ENCODE measurements around the gene TRAPPC14. TPM values are rescaled to one million over a fixed set of nuclear protein-coding genes. Genes with fewer than 3 reads are reported as not detected.
"Not testable (repeated sequence)": the region's sequence is repeated elsewhere in the genome, so short reads cannot be mapped to it uniquely, and the experiment has no call there.

The TRAPPC14 gene
- total and polyA plus RNA-seq, 7 donors: 4.1 to 14.2 (median 7.4) TPM

- Histone ChIP-seq H3K27ac (peak overlapping the region; percentile 84), H3K4me1 (peaks cover 15% of the 10 kb centered on the region), H3K27me3 (ENCODE audit: insufficient read depth in 3 of 3, low read length in 2 of 3) (no peaks in the 10 kb centered on the region), H3K36me3 (ENCODE audit: insufficient read depth in 1 of 2, low read depth in 1 of 2) (peaks cover 1 to 16% of the 10 kb centered on the region in 2 donors), H3K4me3 (peak overlapping the region; percentile 73), H3K9me3 (no peaks in the 10 kb centered on the region)
- DNase-seq: no peak
- 6 to 14% (median 9%) methylated on average over 14 of the region's 14 CpGs for WGBS, 3 donors
- no peak for TF ChIP-seq CTCF (IDR thresholded peaks at IDR 0.05)
- no peak for ATAC-seq
- intact Hi-C loops (cut with DNase I): no loop called here
Measured at GRCh38 chr7:100148225-100148558, 10.3 kb downstream of the TRAPPC14 start.

DNA sequence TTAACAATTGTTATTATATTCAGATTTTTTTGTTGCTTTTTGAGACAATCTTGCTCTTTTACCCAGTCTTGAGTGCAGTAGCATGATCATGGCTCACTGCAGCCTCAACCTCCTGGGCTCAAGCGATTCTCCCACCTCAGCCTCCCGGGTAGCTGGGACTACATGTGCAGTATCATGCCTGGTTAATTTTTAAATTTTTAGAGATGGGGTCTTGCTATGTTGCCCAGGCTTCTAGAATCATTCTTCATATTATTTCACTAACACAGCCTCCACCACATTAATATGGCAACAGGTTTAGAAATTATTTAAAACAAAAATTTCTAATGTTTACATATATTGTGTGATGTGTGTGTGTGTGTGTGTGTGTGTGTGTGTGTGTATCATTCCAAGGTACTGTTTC is 11.2 kb downstream of the TRAPPC14 start:
- no peaks in the 10 kb centered on the region for H3K9me3 ChIP-seq
- ATAC-seq: no peak
- no peak for TF ChIP-seq CTCF (IDR thresholded peaks at IDR 0.05)
- H3K4me1 ChIP-seq: peaks cover 15% of the 10 kb centered on the region
- WGBS, 3 donors: 91 to 97% (median 97%) methylated on average over 2 of the region's 2 CpGs
- peaks cover 0 to 8% of the 10 kb centered on the region in 2 donors for H3K36me3 ChIP-seq (ENCODE audit: insufficient read depth in 1 of 2, low read depth in 1 of 2)
- H3K27ac ChIP-seq: no peak overlapping the region
- intact Hi-C loops (cut with DNase I): no loop called here
- no peak for DNase-seq
- H3K27me3 ChIP-seq (ENCODE audit: insufficient read depth in 3 of 3, low read length in 2 of 3): no peaks in the 10 kb centered on the region
- H3K4me3 ChIP-seq: no peak overlapping the region

DNA sequence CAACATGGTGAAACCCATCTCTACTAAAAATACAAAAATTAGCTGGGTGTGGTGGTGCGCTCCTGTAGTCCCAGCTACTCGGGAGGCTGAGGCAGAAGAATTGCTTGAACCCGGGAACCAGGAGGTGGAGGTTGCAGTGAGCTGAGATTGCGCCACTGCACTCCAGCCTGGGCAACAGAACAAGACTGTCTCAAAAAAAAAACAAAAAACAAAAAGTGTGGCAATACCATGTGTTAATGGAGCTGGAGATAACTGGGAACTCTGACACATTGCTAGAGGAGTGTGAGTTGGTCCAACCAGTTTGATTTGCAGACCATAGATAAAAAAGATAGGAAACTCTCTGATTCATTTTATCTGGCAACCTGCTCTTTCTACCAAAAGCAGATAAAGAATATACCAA is 12.2 kb downstream of the TRAPPC14 start:
- H3K27me3 ChIP-seq (ENCODE audit: insufficient read depth in 3 of 3, low read length in 2 of 3); H3K27ac ChIP-seq; H3K4me3 ChIP-seq: not testable (repeated sequence)

GRCh38 chr7:100142461-100142860 is 16.1 kb downstream of the TRAPPC14 start:
- no peak overlapping the region for H3K4me3 ChIP-seq
- no peaks in the 10 kb centered on the region for H3K9me3 ChIP-seq
- 92 to 98% (median 96%) methylated on average over 3 of the region's 3 CpGs for WGBS, 3 donors
- H3K36me3 ChIP-seq (ENCODE audit: insufficient read depth in 1 of 2, low read depth in 1 of 2): no peaks in the 10 kb centered on the region
- no peak for TF ChIP-seq CTCF (IDR thresholded peaks at IDR 0.05)
- no peaks in the 10 kb centered on the region for H3K27me3 ChIP-seq (ENCODE audit: insufficient read depth in 3 of 3, low read length in 2 of 3)
- no peak for ATAC-seq
- intact Hi-C loops (cut with DNase I): no loop called here
- DNase-seq: no peak
- H3K4me1 ChIP-seq: no peaks in the 10 kb centered on the region
- H3K27ac ChIP-seq: no peak overlapping the region

More for the DNA sequence above, 12.2 kb downstream of the TRAPPC14 start:
- H3K4me1 ChIP-seq: peaks cover 15% of the 10 kb centered on the region
- 92 to 97% (median 92%) methylated on average over 4 of the region's 4 CpGs for WGBS, 3 donors
- intact Hi-C loops (cut with DNase I); H3K9me3 ChIP-seq; H3K36me3 ChIP-seq (ENCODE audit: insufficient read depth in 1 of 2, low read depth in 1 of 2); DNase-seq; ATAC-seq: not testable (repeated sequence)

DNA sequence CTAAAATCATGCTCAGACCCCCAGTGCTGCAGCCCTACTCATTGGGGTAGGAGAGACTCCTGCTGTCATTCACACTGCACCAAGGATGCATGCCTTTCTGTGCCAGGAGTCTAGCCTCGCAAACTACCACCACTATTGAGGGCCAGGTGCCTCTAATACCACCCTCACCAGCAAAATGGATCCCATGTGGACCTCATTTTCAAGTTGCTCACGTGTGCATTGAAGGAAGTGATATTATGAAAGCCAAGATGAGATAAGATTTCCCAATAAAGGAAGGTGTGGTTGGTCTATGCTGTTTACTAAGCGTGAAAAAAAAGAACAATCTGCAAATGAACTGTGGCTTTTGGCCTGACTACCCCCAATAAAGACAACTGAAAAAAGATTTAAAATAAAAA is 17.0 kb downstream of the TRAPPC14 start:
- intact Hi-C loops (cut with DNase I): no loop called here
- Histone ChIP-seq H3K27ac (no peak overlapping the region), H3K4me1 (no peaks in the 10 kb centered on the region), H3K9me3 (no peaks in the 10 kb centered on the region), H3K36me3 (ENCODE audit: insufficient read depth in 1 of 2, low read depth in 1 of 2) (no peaks in the 10 kb centered on the region), H3K4me3 (no peak overlapping the region), H3K27me3 (ENCODE audit: insufficient read depth in 3 of 3, low read length in 2 of 3) (no peaks in the 10 kb centered on the region)
- TF ChIP-seq CTCF (IDR thresholded peaks at IDR 0.05): no peak
- 64 to 68% (median 64%) methylated on average over 3 of the region's 3 CpGs for WGBS, 3 donors
- DNase-seq: no peak
- ATAC-seq: no peak

Measured in psoas muscle (tissue), 8 donors.